HG03565 (cell line): ENCODE results near the gene DIS3L.
"Not testable (repeated sequence)": the region's sequence is repeated elsewhere in the genome, so short reads cannot be mapped to it uniquely, and the experiment has no call there.

ENCODE experiments used
- ATAC-seq: cut with Tn5 transposase; IDR thresholded peaks from one replicate; pipeline ENCODE4 v1.9.1; 2021; ENCODE audit warnings: mild to moderate bottlenecking, moderate library complexity; ENCODE audit not compliant: unreplicated experiment

Gene DIS3L

GRCh38 chr15:66293419-66294156 is at the start of gene DIS3L:
Gene DIS3L (plus strand): TSS chr15:66293568. CDS start chr15:66293597, 29 bp downstream.
- peak; percentile 43 for ATAC-seq

- ATAC-seq, result not testable (repeated sequence)
Observed at GRCh38 chr15:66245832-66246231, 47.5 kb upstream of the DIS3L start.

- no peak for ATAC-seq
Observed at GRCh38 chr15:66246937-66247336, 46.4 kb upstream of the DIS3L start.

GRCh38 chr15:66249605-66250174 is 43.7 kb upstream of the DIS3L start:
- ATAC-seq, result no peak

- no peak for ATAC-seq
Observed at GRCh38 chr15:66251065-66251789, 42.1 kb upstream of the DIS3L start.

- ATAC-seq, result no peak
Observed at GRCh38 chr15:66251790-66252684, 41.3 kb upstream of the DIS3L start.

- ATAC-seq, result no peak
Observed at GRCh38 chr15:66252685-66253417, 40.5 kb upstream of the DIS3L start.

GRCh38 chr15:66253418-66254088 is 39.8 kb upstream of the DIS3L start, which contains the start of gene MEGF11:
Gene MEGF11 (minus strand): TSS chr15:66253750. CDS start chr15:66128403, 125,347 bp downstream.
- ATAC-seq, result no peak

GRCh38 chr15:66254089-66254950 is 39.0 kb upstream of the DIS3L start:
- ATAC-seq, result no peak

GRCh38 chr15:66254951-66255676 is 38.3 kb upstream of the DIS3L start:
- no peak for ATAC-seq

- ATAC-seq, result no peak
Observed at GRCh38 chr15:66256692-66257091, 36.7 kb upstream of the DIS3L start.

- no peak for ATAC-seq
Observed at GRCh38 chr15:66261056-66261455, 32.3 kb upstream of the DIS3L start.

GRCh38 chr15:66262837-66263236 is 30.5 kb upstream of the DIS3L start:
- not testable (repeated sequence) for ATAC-seq

- ATAC-seq, result no peak
Observed at GRCh38 chr15:66264859-66265513, 28.4 kb upstream of the DIS3L start.

- no peak for ATAC-seq
Observed at GRCh38 chr15:66269326-66270090, 23.9 kb upstream of the DIS3L start.

GRCh38 chr15:66270932-66271331 is 22.4 kb upstream of the DIS3L start:
- ATAC-seq, result no peak

GRCh38 chr15:66275352-66275751 is 18.0 kb upstream of the DIS3L start:
- no peak for ATAC-seq
